ENCODE measurements around the gene CD302. TPM values are rescaled to one million over a fixed set of nuclear protein-coding genes. Genes with fewer than 3 reads are reported as not detected.
"Not testable (repeated sequence)": the region's sequence is repeated elsewhere in the genome, so short reads cannot be mapped to it uniquely, and the experiment has no call there.

Gene CD302
- total and polyA plus RNA-seq, 2 donors, result 51.8 to 58.2 TPM

GRCh38 chr2:159787647-159788046 is 10.4 kb downstream of the CD302 start:
- WGBS, result 89% methylated on average over 6 of the region's 6 CpGs
- not testable (repeated sequence) for H3K4me3 ChIP-seq (ENCODE audit: low read depth, low read length); H3K27ac ChIP-seq (ENCODE audit: low read depth); H3K4me1 ChIP-seq (ENCODE audit: insufficient read depth); H3K36me3 ChIP-seq (ENCODE audit: insufficient read depth); DNase-seq (ENCODE audit: extremely low spot score)

- DNase-seq (ENCODE audit: extremely low spot score), result no peak
- Histone ChIP-seq H3K4me3 (ENCODE audit: low read depth, low read length) (no peak overlapping the region), H3K27ac (ENCODE audit: low read depth) (no peak overlapping the region), H3K36me3 (ENCODE audit: insufficient read depth) (no peaks in the 10 kb centered on the region), H3K4me1 (ENCODE audit: insufficient read depth) (no peaks in the 10 kb centered on the region)
- 82% methylated on average over 2 of the region's 2 CpGs for WGBS
Observed at GRCh38 chr2:159786938-159787337, 11.1 kb downstream of the CD302 start.

GRCh38 chr2:159785195-159785594 is 12.8 kb downstream of the CD302 start:
- 80% methylated on average over 3 of the region's 3 CpGs for WGBS
- H3K36me3 ChIP-seq (ENCODE audit: insufficient read depth), result no peaks in the 10 kb centered on the region
- no peak for DNase-seq (ENCODE audit: extremely low spot score)
- no peak overlapping the region for H3K27ac ChIP-seq (ENCODE audit: low read depth)
- H3K4me1 ChIP-seq (ENCODE audit: insufficient read depth), result no peaks in the 10 kb centered on the region
- no peak overlapping the region for H3K4me3 ChIP-seq (ENCODE audit: low read depth, low read length)

GRCh38 chr2:159784744-159785143 is 13.3 kb downstream of the CD302 start:
- not testable (repeated sequence) for H3K4me3 ChIP-seq (ENCODE audit: low read depth, low read length); H3K4me1 ChIP-seq (ENCODE audit: insufficient read depth); H3K27ac ChIP-seq (ENCODE audit: low read depth); DNase-seq (ENCODE audit: extremely low spot score); H3K36me3 ChIP-seq (ENCODE audit: insufficient read depth)
- 85% methylated on average over 6 of the region's 6 CpGs for WGBS

- H3K36me3 ChIP-seq (ENCODE audit: insufficient read depth), result no peaks in the 10 kb centered on the region
- 59% methylated on average over 1 of the region's 1 CpG for WGBS
- H3K4me3 ChIP-seq (ENCODE audit: low read depth, low read length), result no peak overlapping the region
- no peak for DNase-seq (ENCODE audit: extremely low spot score)
- H3K4me1 ChIP-seq (ENCODE audit: insufficient read depth), result no peaks in the 10 kb centered on the region
- no peak overlapping the region for H3K27ac ChIP-seq (ENCODE audit: low read depth)
Observed at GRCh38 chr2:159783556-159783955, 14.5 kb downstream of the CD302 start.

- no peak for DNase-seq (ENCODE audit: extremely low spot score)
- WGBS, result 74% methylated on average over 3 of the region's 3 CpGs
- H3K4me1 ChIP-seq (ENCODE audit: insufficient read depth), result no peaks in the 10 kb centered on the region
- no peak overlapping the region for H3K4me3 ChIP-seq (ENCODE audit: low read depth, low read length)
- H3K36me3 ChIP-seq (ENCODE audit: insufficient read depth), result peaks cover 1% of the 10 kb centered on the region
- H3K27ac ChIP-seq (ENCODE audit: low read depth), result no peak overlapping the region
Observed at GRCh38 chr2:159776321-159776720, 21.7 kb downstream of the CD302 start.

- 69% methylated on average over 1 of the region's 1 CpG for WGBS
- Histone ChIP-seq H3K27ac (ENCODE audit: low read depth) (no peak overlapping the region), H3K4me3 (ENCODE audit: low read depth, low read length) (no peak overlapping the region), H3K4me1 (ENCODE audit: insufficient read depth) (no peaks in the 10 kb centered on the region), H3K36me3 (ENCODE audit: insufficient read depth) (peaks cover 3% of the 10 kb centered on the region)
- no peak for DNase-seq (ENCODE audit: extremely low spot score)
Observed at GRCh38 chr2:159775021-159775420, 23.0 kb downstream of the CD302 start.

- no peak for DNase-seq (ENCODE audit: extremely low spot score)
- WGBS, result 58% methylated on average over 3 of the region's 3 CpGs
- Histone ChIP-seq H3K4me1 (ENCODE audit: insufficient read depth) (no peaks in the 10 kb centered on the region), H3K36me3 (ENCODE audit: insufficient read depth) (peaks cover 3% of the 10 kb centered on the region), H3K4me3 (ENCODE audit: low read depth, low read length) (no peak overlapping the region), H3K27ac (ENCODE audit: low read depth) (no peak overlapping the region)
Observed at GRCh38 chr2:159774370-159774990, 23.5 kb downstream of the CD302 start.

GRCh38 chr2:159773886-159774285 is 24.1 kb downstream of the CD302 start:
- Histone ChIP-seq H3K4me1 (ENCODE audit: insufficient read depth) (no peaks in the 10 kb centered on the region), H3K27ac (ENCODE audit: low read depth) (no peak overlapping the region), H3K4me3 (ENCODE audit: low read depth, low read length) (no peak overlapping the region), H3K36me3 (ENCODE audit: insufficient read depth) (peaks cover 3% of the 10 kb centered on the region)
- WGBS, result 64% methylated on average over 3 of the region's 3 CpGs
- DNase-seq (ENCODE audit: extremely low spot score), result no peak

GRCh38 chr2:159773426-159773825 is 24.6 kb downstream of the CD302 start:
- no peak overlapping the region for H3K27ac ChIP-seq (ENCODE audit: low read depth)
- no peak for DNase-seq (ENCODE audit: extremely low spot score)
- H3K36me3 ChIP-seq (ENCODE audit: insufficient read depth), result peaks cover 3% of the 10 kb centered on the region
- no peaks in the 10 kb centered on the region for H3K4me1 ChIP-seq (ENCODE audit: insufficient read depth)
- 69% methylated on average over 3 of the region's 3 CpGs for WGBS
- H3K4me3 ChIP-seq (ENCODE audit: low read depth, low read length), result no peak overlapping the region

GRCh38 chr2:159769147-159769546 is 28.9 kb downstream of the CD302 start:
- peaks cover 3% of the 10 kb centered on the region for H3K36me3 ChIP-seq (ENCODE audit: insufficient read depth)
- 97% methylated on average over 3 of the region's 3 CpGs for WGBS

GRCh38 chr2:159762075-159762474 is 35.9 kb downstream of the CD302 start:
- Histone ChIP-seq H3K4me3 (ENCODE audit: low read depth, low read length) (no peak overlapping the region), H3K36me3 (ENCODE audit: insufficient read depth) (no peaks in the 10 kb centered on the region), H3K4me1 (ENCODE audit: insufficient read depth) (no peaks in the 10 kb centered on the region), H3K27ac (ENCODE audit: low read depth) (no peak overlapping the region)
- 20% methylated on average over 1 of the region's 1 CpG for WGBS
- DNase-seq (ENCODE audit: extremely low spot score), result no peak

More at GRCh38 chr2:159769147-159769546, 28.9 kb downstream of the CD302 start:
- no peaks in the 10 kb centered on the region for H3K4me1 ChIP-seq (ENCODE audit: insufficient read depth)
- no peak overlapping the region for H3K4me3 ChIP-seq (ENCODE audit: low read depth, low read length)
- no peak for DNase-seq (ENCODE audit: extremely low spot score)
- no peak overlapping the region for H3K27ac ChIP-seq (ENCODE audit: low read depth)

GRCh38 chr2:159760326-159760725 is 37.7 kb downstream of the CD302 start:
- H3K4me1 ChIP-seq (ENCODE audit: insufficient read depth), result peaks cover under 1% of the 10 kb centered on the region
- DNase-seq (ENCODE audit: extremely low spot score), result no peak
- no peak overlapping the region for H3K27ac ChIP-seq (ENCODE audit: low read depth)
- no peak overlapping the region for H3K4me3 ChIP-seq (ENCODE audit: low read depth, low read length)
- H3K36me3 ChIP-seq (ENCODE audit: insufficient read depth), result no peaks in the 10 kb centered on the region

- no peak for DNase-seq (ENCODE audit: extremely low spot score)
- Histone ChIP-seq H3K27ac (ENCODE audit: low read depth) (no peak overlapping the region), H3K4me3 (ENCODE audit: low read depth, low read length) (no peak overlapping the region), H3K36me3 (ENCODE audit: insufficient read depth) (peaks cover 2% of the 10 kb centered on the region), H3K4me1 (ENCODE audit: insufficient read depth) (peaks cover 2% of the 10 kb centered on the region)
- WGBS, result 76% methylated on average over 3 of the region's 3 CpGs
Observed at GRCh38 chr2:159759577-159759976, 38.4 kb downstream of the CD302 start.

- Histone ChIP-seq H3K36me3 (ENCODE audit: insufficient read depth) (peaks cover 4% of the 10 kb centered on the region), H3K4me3 (ENCODE audit: low read depth, low read length) (no peak overlapping the region), H3K4me1 (ENCODE audit: insufficient read depth) (peaks cover 2% of the 10 kb centered on the region), H3K27ac (ENCODE audit: low read depth) (no peak overlapping the region)
- DNase-seq (ENCODE audit: extremely low spot score), result no peak
- WGBS, result 61% methylated on average over 1 of the region's 1 CpG
Observed at GRCh38 chr2:159758686-159759085, 39.3 kb downstream of the CD302 start.
